Measurements from ENCODE around the gene VCP. TPM values are rescaled to one million over a fixed set of nuclear protein-coding genes. Genes with fewer than 3 reads are reported as not detected.

The VCP gene
- total RNA-seq, 1 donor from 2014 or later: 268 TPM

DNA sequence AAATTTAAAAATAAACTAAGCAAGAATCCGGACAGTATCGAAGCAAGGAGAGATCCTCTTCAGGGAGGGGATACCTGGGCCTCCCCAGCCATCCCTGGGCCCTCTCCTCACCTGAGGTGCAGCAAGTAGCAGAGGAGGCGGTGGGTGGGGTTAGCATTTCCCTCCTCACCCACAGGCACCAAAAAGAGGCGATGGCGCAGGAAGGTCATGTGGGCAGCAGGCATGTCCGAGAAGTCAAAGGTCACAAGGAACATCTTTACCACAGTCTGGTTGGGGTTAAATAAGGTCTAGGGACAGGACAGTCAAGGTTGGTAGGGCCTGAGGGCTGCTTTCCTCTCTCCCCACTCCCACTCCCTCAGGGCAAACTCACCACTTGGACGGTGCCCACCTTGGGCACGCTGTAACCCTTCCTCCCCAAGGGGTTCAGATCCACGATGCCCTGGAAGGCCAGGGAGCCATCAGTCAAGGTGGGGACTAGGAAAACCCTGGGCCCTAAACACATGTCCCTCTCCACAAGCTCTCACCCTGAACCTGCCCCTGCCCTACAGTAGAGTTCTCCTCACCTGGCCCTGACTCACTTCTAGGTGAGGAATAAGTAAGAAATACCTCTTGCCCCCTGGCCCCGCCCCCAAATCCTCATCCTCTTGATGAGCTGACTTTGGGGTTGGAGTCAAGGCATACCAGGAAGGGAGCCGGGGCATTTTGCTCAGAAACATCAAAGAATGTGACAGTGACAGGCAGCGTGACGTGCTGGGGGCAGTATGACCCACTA, 33.3 kb upstream of the VCP start:
- TF ChIP-seq, protein P1, sequence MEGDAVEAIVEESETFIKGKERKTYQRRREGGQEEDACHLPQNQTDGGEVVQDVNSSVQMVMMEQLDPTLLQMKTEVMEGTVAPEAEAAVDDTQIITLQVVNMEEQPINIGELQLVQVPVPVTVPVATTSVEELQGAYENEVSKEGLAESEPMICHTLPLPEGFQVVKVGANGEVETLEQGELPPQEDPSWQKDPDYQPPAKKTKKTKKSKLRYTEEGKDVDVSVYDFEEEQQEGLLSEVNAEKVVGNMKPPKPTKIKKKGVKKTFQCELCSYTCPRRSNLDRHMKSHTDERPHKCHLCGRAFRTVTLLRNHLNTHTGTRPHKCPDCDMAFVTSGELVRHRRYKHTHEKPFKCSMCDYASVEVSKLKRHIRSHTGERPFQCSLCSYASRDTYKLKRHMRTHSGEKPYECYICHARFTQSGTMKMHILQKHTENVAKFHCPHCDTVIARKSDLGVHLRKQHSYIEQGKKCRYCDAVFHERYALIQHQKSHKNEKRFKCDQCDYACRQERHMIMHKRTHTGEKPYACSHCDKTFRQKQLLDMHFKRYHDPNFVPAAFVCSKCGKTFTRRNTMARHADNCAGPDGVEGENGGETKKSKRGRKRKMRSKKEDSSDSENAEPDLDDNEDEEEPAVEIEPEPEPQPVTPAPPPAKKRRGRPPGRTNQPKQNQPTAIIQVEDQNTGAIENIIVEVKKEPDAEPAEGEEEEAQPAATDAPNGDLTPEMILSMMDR (IDR thresholded peaks at IDR 0.05): no peak
- Mint-ChIP-seq H3K4me1 (ENCODE audit: unreplicated experiment) (peaks cover 34% of the 10 kb centered on the region), H3K36me3 (ENCODE audit: unreplicated experiment) (peaks cover 26% of the 10 kb centered on the region), H3K9me3 (ENCODE audit: unreplicated experiment) (no peaks in the 10 kb centered on the region), H3K27ac (ENCODE audit: unreplicated experiment) (peak overlapping the region; percentile 23), H3K4me3 (ENCODE audit: unreplicated experiment) (no peak overlapping the region), H3K27me3 (ENCODE audit: unreplicated experiment) (no peaks in the 10 kb centered on the region)
- no peak for DNase-seq (ENCODE audit: extremely low spot score, unreplicated experiment)

DNA sequence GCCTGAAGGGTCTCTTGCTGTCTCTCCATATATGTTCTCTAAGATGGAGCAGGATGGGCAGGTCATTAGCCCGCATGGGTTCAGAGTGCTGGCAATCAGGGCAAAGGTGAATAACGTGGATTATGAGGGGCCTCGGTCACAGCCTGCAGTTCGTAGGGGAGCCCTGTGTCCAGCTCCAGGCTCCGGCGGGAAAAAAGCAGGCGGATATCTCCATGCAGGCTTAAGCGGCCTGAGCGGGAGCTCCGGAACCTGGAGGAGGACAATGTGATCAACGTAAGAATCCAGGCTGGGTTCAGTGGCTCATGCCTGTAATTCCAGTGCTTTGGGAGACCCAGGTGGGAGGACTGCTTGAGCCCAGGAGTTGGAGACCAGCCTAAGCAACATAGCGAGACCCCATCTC, 32.7 kb upstream of the VCP start:
- no peak for DNase-seq (ENCODE audit: extremely low spot score, unreplicated experiment)
- peaks cover 30% of the 10 kb centered on the region for H3K4me1 Mint-ChIP-seq (ENCODE audit: unreplicated experiment)
- H3K4me3 Mint-ChIP-seq (ENCODE audit: unreplicated experiment): no peak overlapping the region
- H3K9me3 Mint-ChIP-seq (ENCODE audit: unreplicated experiment): no peaks in the 10 kb centered on the region
- peak overlapping the region; percentile 57 for H3K27ac Mint-ChIP-seq (ENCODE audit: unreplicated experiment)
- peaks cover 33% of the 10 kb centered on the region for H3K36me3 Mint-ChIP-seq (ENCODE audit: unreplicated experiment)
- H3K27me3 Mint-ChIP-seq (ENCODE audit: unreplicated experiment): no peaks in the 10 kb centered on the region
- TF ChIP-seq, protein P1 (IDR thresholded peaks at IDR 0.05): no peak

DNA sequence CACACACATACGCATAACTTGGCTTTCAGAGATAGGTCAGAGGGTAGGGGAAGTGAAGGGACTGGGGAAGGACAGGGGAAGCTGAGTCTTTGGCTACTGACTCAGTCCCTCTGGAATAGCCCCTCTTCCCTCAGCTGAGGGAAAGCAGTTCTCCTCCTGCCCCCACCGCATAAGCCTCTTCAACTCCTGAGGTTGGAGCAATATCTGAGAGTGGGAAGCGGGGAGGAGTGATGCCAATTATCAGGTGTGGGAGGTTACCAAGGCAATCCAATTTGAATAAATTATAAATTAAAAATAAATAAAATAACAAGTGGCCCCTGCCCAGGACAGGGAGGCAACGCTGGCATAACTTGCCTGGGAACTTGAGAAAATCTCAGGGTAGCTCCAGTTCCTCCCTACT, 32.2 kb upstream of the VCP start:
- peak overlapping the region; percentile 99 for H3K27ac Mint-ChIP-seq (ENCODE audit: unreplicated experiment)
- no peak overlapping the region for H3K4me3 Mint-ChIP-seq (ENCODE audit: unreplicated experiment)
- TF ChIP-seq, protein P1 (IDR thresholded peaks at IDR 0.05): no peak
- no peak for DNase-seq (ENCODE audit: extremely low spot score, unreplicated experiment)
- H3K27me3 Mint-ChIP-seq (ENCODE audit: unreplicated experiment): no peaks in the 10 kb centered on the region
- H3K9me3 Mint-ChIP-seq (ENCODE audit: unreplicated experiment): no peaks in the 10 kb centered on the region
- H3K36me3 Mint-ChIP-seq (ENCODE audit: unreplicated experiment): peaks cover 38% of the 10 kb centered on the region
- peaks cover 25% of the 10 kb centered on the region for H3K4me1 Mint-ChIP-seq (ENCODE audit: unreplicated experiment)

DNA sequence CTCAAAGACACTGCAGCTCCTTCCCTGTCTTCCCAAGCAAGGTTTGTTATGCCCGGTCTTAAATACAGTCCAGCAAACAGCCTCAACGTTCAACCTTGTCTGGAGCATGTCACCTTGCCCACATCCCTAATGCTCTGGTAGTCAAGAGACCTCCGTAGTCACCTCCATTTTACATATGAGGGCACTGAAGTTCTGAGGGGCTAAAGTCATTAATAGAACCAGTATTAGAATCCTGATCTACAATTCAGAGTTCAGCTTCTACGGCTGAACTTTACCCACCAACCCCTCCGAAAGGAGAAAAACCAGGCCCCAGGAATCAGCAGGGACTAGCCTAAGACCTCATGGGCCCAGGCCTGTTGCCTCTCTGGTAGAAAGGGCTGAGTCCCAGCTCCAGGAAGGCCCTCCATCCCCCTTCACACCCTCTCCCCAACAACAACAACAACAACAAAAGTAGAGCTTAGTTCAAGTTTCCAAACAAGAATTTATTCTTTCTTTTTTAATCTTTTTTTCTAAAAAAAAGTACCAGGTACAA, 31.3 kb upstream of the VCP start:
- TF ChIP-seq, protein P1 (IDR thresholded peaks at IDR 0.05): no peak
- no peaks in the 10 kb centered on the region for H3K27me3 Mint-ChIP-seq (ENCODE audit: unreplicated experiment)
- peak overlapping the region; percentile 96 for H3K4me3 Mint-ChIP-seq (ENCODE audit: unreplicated experiment)
- H3K27ac Mint-ChIP-seq (ENCODE audit: unreplicated experiment): peak overlapping the region; percentile 99
- no peak for DNase-seq (ENCODE audit: extremely low spot score, unreplicated experiment)
- peaks cover 40% of the 10 kb centered on the region for H3K36me3 Mint-ChIP-seq (ENCODE audit: unreplicated experiment)
- H3K9me3 Mint-ChIP-seq (ENCODE audit: unreplicated experiment): no peaks in the 10 kb centered on the region
- peaks cover 23% of the 10 kb centered on the region for H3K4me1 Mint-ChIP-seq (ENCODE audit: unreplicated experiment)

All from osteocyte (in vitro differentiated cells).